ENCODE data around the gene NOXO1.

Gene NOXO1

DNA sequence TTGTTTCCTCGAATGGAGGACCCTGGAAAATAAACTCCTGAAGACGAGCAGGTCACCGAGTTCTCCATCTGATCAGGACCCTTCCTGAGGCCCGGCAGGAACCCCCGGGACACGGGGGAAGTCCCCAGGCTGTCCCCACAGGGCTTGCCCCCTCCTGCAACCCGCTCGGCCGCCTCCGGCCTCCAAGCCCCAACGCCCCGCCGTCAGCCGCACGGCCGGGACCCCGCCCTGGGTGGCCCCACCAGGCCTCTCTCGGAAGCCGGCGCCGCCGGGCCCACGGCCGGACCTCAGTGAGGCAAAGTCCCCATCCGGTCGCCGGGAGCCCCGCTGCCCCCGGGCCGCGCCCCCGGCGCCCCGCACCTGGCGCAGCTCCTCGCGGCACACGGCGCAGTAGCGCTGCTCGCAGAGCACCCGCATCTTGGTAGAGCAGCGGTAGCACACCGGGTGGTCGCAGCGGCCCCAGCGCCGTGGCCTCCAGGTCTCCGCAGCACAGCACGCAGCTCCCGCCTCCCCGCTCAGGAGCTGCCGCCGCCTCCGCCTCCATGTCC, 28.0 kb upstream of the NOXO1 start:
- Histone ChIP-seq H3K4me1 (ENCODE audit: control insufficient read depth, insufficient read depth, low read length) (peaks cover 46% of the 10 kb centered on the region), H3K9me3 (ENCODE audit: control insufficient read depth, low read length) (no peaks in the 10 kb centered on the region), H3K9ac (ENCODE audit: low read length) (peak overlapping the region; percentile 95), H3K27me3 (replicated peaks; ENCODE audit: control insufficient read depth, insufficient read depth, low read length) (no peaks in the 10 kb centered on the region), H3K36me3 (ENCODE audit: control insufficient read depth, insufficient read depth, low read length, severe bottlenecking) (no peaks in the 10 kb centered on the region), H3K4me3 (ENCODE audit: low read length) (peak overlapping the region; percentile 89)
- DNase-seq (ENCODE audit: low read depth), result peak; percentile 46

DNA sequence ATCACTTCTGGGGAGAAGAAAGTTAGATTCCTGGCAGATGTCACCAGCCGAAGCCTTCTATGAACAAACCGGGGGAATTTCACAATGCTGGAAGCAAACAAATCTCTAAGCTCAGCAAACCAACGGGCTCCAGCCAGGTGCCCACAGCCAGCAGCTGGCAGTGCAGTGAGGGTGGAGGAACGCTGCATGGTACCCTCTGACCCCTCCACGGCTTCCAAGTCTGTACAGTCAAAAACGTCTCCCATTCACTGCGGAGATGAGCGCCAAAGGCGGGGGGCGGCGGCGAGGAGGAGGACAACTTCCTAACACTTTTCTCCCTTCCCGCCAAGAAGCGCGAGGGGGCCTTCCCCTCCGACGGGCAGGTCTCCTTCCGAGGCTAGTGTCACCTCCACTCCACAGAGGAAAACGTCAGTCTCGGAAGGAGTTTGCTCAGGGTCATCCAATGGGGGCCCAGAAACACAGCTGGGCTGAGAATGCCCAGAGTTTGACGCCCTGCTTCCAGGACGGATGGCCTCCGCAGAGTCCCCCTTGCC, 27.4 kb upstream of the NOXO1 start:
- Histone ChIP-seq H3K9me3 (ENCODE audit: control insufficient read depth, low read length) (no peaks in the 10 kb centered on the region), H3K36me3 (ENCODE audit: control insufficient read depth, insufficient read depth, low read length, severe bottlenecking) (no peaks in the 10 kb centered on the region), H3K4me3 (ENCODE audit: low read length) (peak overlapping the region; percentile 89), H3K27me3 (replicated peaks; ENCODE audit: control insufficient read depth, insufficient read depth, low read length) (no peaks in the 10 kb centered on the region), H3K9ac (ENCODE audit: low read length) (peak overlapping the region; percentile 95), H3K4me1 (ENCODE audit: control insufficient read depth, insufficient read depth, low read length) (peaks cover 52% of the 10 kb centered on the region)
- peak; percentile 79 for DNase-seq (ENCODE audit: low read depth)

DNA sequence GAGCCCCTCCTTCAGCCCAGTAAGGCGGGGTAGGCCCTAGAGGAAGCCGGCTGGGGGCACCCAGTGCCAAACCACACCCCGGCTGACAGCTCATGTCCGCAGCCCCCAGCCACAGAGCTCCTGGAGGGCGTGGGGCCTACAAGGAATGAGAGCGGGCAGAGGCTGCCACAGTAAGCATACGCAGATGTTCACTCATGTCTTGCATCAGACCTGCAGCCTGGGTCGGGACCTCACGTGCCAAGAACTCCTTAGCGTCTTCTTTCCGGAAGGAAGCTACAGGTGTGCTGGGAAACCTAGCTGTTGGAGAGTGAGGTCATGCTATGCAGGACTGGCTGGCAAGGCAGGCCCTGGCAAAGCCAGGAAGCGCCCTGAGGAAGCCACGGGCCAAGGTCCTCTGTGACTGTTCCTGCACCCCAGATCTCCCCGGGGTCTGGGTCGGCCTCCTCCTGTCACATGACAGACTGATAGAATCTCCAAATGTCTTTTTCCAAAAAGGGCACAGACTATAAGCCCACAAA, 26.8 kb upstream of the NOXO1 start:
- peak overlapping the region; percentile 95 for H3K9ac ChIP-seq (ENCODE audit: low read length)
- H3K4me3 ChIP-seq (ENCODE audit: low read length), result peak overlapping the region; percentile 89
- H3K36me3 ChIP-seq (ENCODE audit: control insufficient read depth, insufficient read depth, low read length, severe bottlenecking), result peaks cover 6% of the 10 kb centered on the region
- peaks cover 55% of the 10 kb centered on the region for H3K4me1 ChIP-seq (ENCODE audit: control insufficient read depth, insufficient read depth, low read length)
- peak; percentile 20 for DNase-seq (ENCODE audit: low read depth)
- H3K27me3 ChIP-seq (replicated peaks; ENCODE audit: control insufficient read depth, insufficient read depth, low read length), result no peaks in the 10 kb centered on the region
- H3K9me3 ChIP-seq (ENCODE audit: control insufficient read depth, low read length), result no peaks in the 10 kb centered on the region

DNA sequence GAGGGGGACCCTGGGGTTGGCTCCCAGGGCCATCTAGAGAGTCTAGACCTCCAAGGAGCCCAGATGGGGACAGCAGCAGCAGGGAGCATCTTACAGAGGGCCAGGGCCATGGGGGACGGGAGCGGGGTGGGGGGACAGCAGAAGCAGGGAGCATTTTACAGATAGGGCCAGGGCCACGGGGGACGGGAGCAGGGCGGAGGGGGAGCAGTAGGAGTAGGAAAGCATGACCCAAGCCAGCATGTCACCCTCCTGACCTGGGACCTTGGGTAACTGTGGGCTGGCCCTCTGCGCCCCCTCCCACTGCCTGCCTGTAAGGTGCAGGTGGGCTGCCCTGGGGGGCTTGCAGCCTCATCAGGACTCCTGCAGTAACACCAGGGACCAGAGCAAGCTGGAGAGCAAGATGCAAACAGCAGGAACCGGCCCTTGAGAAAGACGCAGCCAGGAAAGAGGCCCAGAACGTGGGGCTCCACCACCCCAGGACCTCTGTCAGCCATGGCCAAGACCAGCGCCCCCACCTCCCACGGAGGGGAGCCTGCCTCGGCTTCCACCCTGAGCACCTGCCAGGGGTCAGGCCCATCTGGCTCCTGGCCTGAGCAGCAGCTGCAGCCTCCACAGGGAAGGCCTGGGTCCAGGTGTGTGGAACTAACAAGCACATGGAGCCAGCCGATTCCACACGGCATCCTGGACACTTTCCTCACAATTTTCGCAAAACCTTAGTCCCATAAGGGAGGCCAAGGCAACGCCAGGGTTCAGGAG, 26.0 kb upstream of the NOXO1 start:
- H3K9me3 ChIP-seq (ENCODE audit: control insufficient read depth, low read length), result no peaks in the 10 kb centered on the region
- H3K27me3 ChIP-seq (replicated peaks; ENCODE audit: control insufficient read depth, insufficient read depth, low read length), result no peaks in the 10 kb centered on the region
- no peak for DNase-seq (ENCODE audit: low read depth)
- peak overlapping the region; percentile 89 for H3K4me3 ChIP-seq (ENCODE audit: low read length)
- peak overlapping the region; percentile 95 for H3K9ac ChIP-seq (ENCODE audit: low read length)
- H3K4me1 ChIP-seq (ENCODE audit: control insufficient read depth, insufficient read depth, low read length), result peaks cover 55% of the 10 kb centered on the region
- H3K36me3 ChIP-seq (ENCODE audit: control insufficient read depth, insufficient read depth, low read length, severe bottlenecking), result peaks cover 14% of the 10 kb centered on the region

DNA sequence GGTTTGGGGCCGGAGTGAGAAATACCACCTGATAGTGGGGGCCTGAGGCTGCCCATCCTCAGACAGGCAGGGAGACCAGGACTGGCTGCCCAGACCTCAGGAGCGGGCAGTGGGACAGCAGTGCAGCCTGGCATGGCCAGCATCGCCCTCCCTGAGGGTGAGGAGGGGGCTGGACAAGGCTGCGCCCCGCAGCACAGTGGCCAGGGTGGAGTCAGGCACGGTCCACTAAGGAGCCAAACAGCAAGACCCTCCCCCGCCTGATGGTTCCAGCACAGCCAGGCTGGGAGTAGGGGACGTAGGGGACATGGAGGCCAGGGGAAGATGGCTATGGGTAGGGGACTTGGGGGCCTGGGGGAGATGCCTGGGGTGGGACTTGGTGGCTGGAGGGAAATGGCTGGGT, 25.0 kb upstream of the NOXO1 start:
- Histone ChIP-seq H3K36me3 (ENCODE audit: control insufficient read depth, insufficient read depth, low read length, severe bottlenecking) (peaks cover 23% of the 10 kb centered on the region), H3K9ac (ENCODE audit: low read length) (peak overlapping the region; percentile 61), H3K9me3 (ENCODE audit: control insufficient read depth, low read length) (no peaks in the 10 kb centered on the region), H3K4me1 (ENCODE audit: control insufficient read depth, insufficient read depth, low read length) (peaks cover 55% of the 10 kb centered on the region), H3K4me3 (ENCODE audit: low read length) (no peak overlapping the region), H3K27me3 (replicated peaks; ENCODE audit: control insufficient read depth, insufficient read depth, low read length) (no peaks in the 10 kb centered on the region)
- no peak for DNase-seq (ENCODE audit: low read depth)

DNA sequence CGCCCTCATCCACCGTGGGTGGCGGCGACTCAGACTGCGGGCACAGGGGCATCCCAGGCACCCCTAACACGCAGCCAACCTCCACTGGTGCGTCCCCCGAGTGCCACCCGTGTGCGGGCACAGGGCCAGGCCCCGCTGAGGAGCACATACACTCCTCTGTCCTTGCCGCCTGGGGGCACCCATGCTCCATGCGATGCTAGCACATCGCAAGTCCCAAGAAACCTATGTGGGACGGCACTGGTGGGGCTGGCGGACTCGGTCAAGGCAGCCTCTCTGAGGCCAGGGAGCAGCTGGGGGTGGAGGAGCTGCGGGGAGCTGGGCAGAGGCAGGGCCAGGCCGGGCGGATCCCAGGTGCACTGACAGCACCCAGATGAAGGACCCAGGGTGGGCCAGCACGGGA, 24.4 kb upstream of the NOXO1 start:
- H3K27me3 ChIP-seq (replicated peaks; ENCODE audit: control insufficient read depth, insufficient read depth, low read length), result no peaks in the 10 kb centered on the region
- H3K4me3 ChIP-seq (ENCODE audit: low read length), result no peak overlapping the region
- H3K36me3 ChIP-seq (ENCODE audit: control insufficient read depth, insufficient read depth, low read length, severe bottlenecking), result peaks cover 30% of the 10 kb centered on the region
- no peaks in the 10 kb centered on the region for H3K9me3 ChIP-seq (ENCODE audit: control insufficient read depth, low read length)
- H3K9ac ChIP-seq (ENCODE audit: low read length), result peak overlapping the region; percentile 61
- H3K4me1 ChIP-seq (ENCODE audit: control insufficient read depth, insufficient read depth, low read length), result peaks cover 55% of the 10 kb centered on the region
- no peak for DNase-seq (ENCODE audit: low read depth)

DNA sequence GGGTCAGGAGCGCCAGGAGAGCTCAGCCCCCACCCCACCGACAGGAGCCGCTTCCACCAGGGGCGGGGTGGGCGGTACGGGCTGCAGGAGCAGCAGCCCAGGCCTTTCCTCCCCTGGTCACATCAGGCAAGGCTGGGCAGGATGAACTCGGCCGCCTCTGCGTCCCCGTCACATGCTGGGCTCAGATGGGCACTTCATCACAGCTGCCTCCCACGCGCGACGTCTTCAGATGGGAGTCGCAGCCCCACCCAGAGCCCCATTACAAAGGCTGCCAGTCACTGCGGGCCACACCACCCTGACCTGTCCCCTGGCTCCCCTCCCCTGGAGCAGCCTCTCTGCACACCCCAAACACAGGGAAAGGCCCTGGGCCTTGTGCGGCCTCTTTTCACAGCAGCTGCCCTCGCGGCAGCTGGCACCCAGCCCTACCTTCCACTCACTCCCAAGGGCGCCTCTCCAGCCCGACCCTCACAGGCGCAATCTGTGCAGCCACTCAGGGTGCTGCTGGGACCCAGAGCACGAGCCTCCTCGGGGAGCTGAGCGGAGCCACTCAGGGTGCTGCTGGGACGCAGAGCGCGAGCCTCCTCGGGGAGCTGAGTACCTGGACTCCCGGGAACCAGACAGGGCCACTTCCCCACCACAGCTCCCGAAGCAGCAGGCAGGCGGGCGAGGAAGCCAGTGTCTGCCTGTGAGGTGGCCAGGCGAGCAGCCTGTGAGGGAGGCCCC, 23.7 kb upstream of the NOXO1 start:
- DNase-seq (ENCODE audit: low read depth), result no peak
- H3K9ac ChIP-seq (ENCODE audit: low read length), result peak overlapping the region; percentile 61
- H3K9me3 ChIP-seq (ENCODE audit: control insufficient read depth, low read length), result no peaks in the 10 kb centered on the region
- H3K27me3 ChIP-seq (replicated peaks; ENCODE audit: control insufficient read depth, insufficient read depth, low read length), result no peaks in the 10 kb centered on the region
- H3K4me1 ChIP-seq (ENCODE audit: control insufficient read depth, insufficient read depth, low read length), result peaks cover 49% of the 10 kb centered on the region
- H3K36me3 ChIP-seq (ENCODE audit: control insufficient read depth, insufficient read depth, low read length, severe bottlenecking), result peaks cover 37% of the 10 kb centered on the region
- no peak overlapping the region for H3K4me3 ChIP-seq (ENCODE audit: low read length)

DNA sequence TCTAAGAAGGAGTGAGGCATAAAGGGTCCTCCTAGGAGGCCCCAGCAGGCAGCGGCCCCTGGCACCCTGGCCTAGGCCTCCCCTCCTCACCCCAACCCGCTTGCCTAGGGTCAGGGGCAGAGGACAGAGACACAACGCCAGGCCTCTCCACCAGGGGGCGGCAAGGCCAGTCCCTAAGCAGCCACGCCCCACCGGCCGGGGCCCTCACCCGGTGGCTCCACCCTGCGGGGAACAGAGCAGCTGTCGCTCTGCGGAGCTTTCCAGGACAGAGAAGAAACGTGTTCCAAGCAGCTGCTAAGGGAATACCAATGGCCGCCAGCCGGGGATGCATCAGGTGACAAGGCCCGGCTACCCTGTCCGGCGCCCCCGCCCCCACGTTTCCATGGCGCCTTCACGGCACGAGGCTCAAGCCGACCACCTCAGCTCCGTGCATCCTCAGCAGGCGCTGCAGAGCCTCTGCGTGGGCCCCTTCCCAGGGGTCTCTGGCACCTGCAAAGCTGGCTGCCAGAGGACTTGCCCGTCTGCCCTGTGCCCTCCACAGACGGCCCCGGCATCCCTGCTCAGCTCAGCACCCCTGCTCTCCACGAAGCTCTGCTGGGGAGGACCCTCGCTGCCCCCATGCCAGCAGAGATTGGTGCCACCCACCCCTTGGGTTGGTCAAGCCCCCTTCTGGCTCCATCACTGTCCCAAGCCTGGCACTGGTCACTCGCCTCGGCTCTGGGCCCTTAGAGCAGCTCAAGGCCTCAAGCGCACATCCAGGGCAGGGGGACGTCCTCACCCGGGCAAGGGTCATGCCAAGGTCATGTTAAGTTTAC, 22.8 kb upstream of the NOXO1 start:
- no peak overlapping the region for H3K4me3 ChIP-seq (ENCODE audit: low read length)
- peak; percentile 95 for DNase-seq (ENCODE audit: low read depth)
- no peaks in the 10 kb centered on the region for H3K27me3 ChIP-seq (replicated peaks; ENCODE audit: control insufficient read depth, insufficient read depth, low read length)
- H3K4me1 ChIP-seq (ENCODE audit: control insufficient read depth, insufficient read depth, low read length), result peaks cover 49% of the 10 kb centered on the region
- peak overlapping the region; percentile 37 for H3K9ac ChIP-seq (ENCODE audit: low read length)
- H3K36me3 ChIP-seq (ENCODE audit: control insufficient read depth, insufficient read depth, low read length, severe bottlenecking), result peaks cover 46% of the 10 kb centered on the region
- H3K9me3 ChIP-seq (ENCODE audit: control insufficient read depth, low read length), result no peaks in the 10 kb centered on the region

DNA sequence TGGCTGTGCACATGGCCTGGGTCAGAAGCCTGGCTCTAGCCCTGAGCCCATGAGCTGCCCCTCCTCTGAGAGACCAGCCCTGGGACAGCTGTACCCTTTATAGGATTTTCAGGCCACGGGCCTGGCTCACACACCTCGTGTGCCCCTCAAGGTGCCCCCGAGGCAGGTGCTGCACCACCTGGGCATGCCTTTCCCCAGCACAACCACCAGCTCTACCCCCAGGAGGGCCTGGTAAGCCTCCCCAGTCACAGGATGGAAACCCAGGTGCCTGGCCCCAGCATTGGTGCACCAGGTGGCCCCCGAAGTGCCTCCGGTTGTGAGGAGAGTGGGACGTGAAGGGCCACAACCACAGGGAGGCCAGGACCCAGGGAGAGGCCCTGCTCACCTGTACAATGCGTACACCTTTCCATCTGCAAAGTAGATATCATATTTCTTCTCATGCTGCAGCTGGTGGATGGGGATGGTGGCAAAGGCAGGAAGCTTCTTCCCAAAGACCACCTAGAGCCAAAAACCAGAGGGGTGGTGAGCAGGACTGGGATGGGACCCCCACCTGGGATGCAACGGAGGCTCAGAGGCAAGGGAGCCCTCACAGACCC, 22.1 kb upstream of the NOXO1 start:
- peaks cover 47% of the 10 kb centered on the region for H3K36me3 ChIP-seq (ENCODE audit: control insufficient read depth, insufficient read depth, low read length, severe bottlenecking)
- no peaks in the 10 kb centered on the region for H3K27me3 ChIP-seq (replicated peaks; ENCODE audit: control insufficient read depth, insufficient read depth, low read length)
- H3K9ac ChIP-seq (ENCODE audit: low read length), result peak overlapping the region; percentile 37
- H3K4me3 ChIP-seq (ENCODE audit: low read length), result no peak overlapping the region
- peaks cover 47% of the 10 kb centered on the region for H3K4me1 ChIP-seq (ENCODE audit: control insufficient read depth, insufficient read depth, low read length)
- H3K9me3 ChIP-seq (ENCODE audit: control insufficient read depth, low read length), result no peaks in the 10 kb centered on the region
- DNase-seq (ENCODE audit: low read depth), result no peak

DNA sequence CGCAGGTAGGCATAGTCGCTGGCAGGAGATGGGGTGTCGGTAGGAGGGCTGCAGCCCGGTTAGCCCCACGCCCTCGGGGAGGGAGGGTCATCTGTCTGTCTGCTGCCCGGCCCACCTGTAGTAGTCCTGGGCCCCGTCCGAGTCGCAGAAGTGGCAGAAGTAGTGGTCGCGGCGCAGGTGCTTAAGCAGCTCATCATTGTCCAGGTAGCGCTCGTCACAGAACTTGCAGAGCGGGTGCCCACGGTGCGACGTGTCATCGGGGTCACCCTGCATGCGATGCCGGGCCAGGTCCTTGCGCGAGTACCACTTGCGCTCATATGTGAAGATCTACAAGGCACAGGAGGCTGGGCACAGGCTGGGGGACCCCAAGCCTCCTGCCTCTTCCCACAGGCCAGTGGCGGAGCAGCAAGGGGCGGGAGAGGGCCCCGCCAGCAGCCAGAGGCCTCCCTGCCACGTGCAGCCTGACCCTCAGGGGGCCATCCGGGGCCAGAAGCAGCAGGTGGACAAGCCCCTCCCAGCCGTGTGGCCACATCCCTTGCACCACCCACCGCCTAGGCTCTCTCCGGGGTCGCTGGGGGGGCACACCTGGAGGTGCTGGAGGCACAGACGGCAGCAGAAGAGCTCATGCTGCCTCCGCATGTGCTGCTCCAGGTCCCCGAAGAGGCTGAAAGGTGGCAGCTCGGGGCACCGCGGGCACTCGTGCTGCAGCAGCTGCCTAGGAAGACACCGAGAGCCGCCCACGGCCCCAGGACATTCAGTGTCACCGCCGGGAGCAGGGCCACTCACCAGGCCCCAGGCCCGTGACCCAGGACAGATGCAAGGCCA, 21.3 kb upstream of the NOXO1 start:
- Histone ChIP-seq H3K4me1 (ENCODE audit: control insufficient read depth, insufficient read depth, low read length) (peaks cover 47% of the 10 kb centered on the region), H3K27me3 (replicated peaks; ENCODE audit: control insufficient read depth, insufficient read depth, low read length) (no peaks in the 10 kb centered on the region), H3K9ac (ENCODE audit: low read length) (no peak overlapping the region), H3K4me3 (ENCODE audit: low read length) (no peak overlapping the region), H3K36me3 (ENCODE audit: control insufficient read depth, insufficient read depth, low read length, severe bottlenecking) (peaks cover 52% of the 10 kb centered on the region), H3K9me3 (ENCODE audit: control insufficient read depth, low read length) (no peaks in the 10 kb centered on the region)
- DNase-seq (ENCODE audit: low read depth), result no peak

All from adipocyte (in vitro differentiated cells).